ENCODE data around the gene DNASE1L3. TPM values are rescaled to one million over a fixed set of nuclear protein-coding genes. Genes with fewer than 3 reads are reported as not detected.

Gene DNASE1L3
- total and polyA plus RNA-seq, 4 donors: 76.1 to 201 (median 128) TPM

- H3K27me3 ChIP-seq (ENCODE audit: control insufficient read depth in 4 of 4, insufficient read depth in 4 of 4, low read length in 3 of 4): no peaks in the 10 kb centered on the region
- H3K9me3 ChIP-seq (ENCODE audit: control insufficient read depth in 4 of 4, low read length in 3 of 4): no peaks in the 10 kb centered on the region
- no peak overlapping the region for H3K9ac ChIP-seq (ENCODE audit: low read depth in 1 of 2, low read length in 2 of 2)
- H3K36me3 ChIP-seq (ENCODE audit: control insufficient read depth in 4 of 4, insufficient read depth in 3 of 4, low read depth in 1 of 4, low read length in 3 of 4): peaks cover 6 to 23% (median 14%) of the 10 kb centered on the region in 4 donors
- 97% methylated on average over 10 of the region's 10 CpGs for WGBS
- peaks cover 0 to 10% (median 3%) of the 10 kb centered on the region in 4 donors for H3K4me1 ChIP-seq (ENCODE audit: control insufficient read depth in 4 of 4, insufficient read depth in 4 of 4, low read length in 3 of 4)
- no peak overlapping the region for H3K27ac ChIP-seq (ENCODE audit: low read depth in 1 of 2, low read length in 2 of 2)
- H3K4me3 ChIP-seq (ENCODE audit: low read depth in 1 of 3, low read length in 3 of 3): no peak overlapping the region
- DNase-seq (ENCODE audit: low spot score): no peak
- TF ChIP-seq EGR1 (IDR thresholded peaks at IDR 0.05; ENCODE audit: low read depth in 2 of 2): no peak
- no peak for TF ChIP-seq HNF4G (IDR thresholded peaks at IDR 0.05)
- TF ChIP-seq HNF4A (conservative IDR thresholded peaks at IDR 0.05): no peak
- no peak for TF ChIP-seq RXRA (IDR thresholded peaks at IDR 0.05)
- no peak for TF ChIP-seq FOXA2 (IDR thresholded peaks at IDR 0.05)
- no peak for TF ChIP-seq REST (IDR thresholded peaks at IDR 0.05)
- no peak for TF ChIP-seq YY1 (IDR thresholded peaks at IDR 0.05)
- TF ChIP-seq GABPA (IDR thresholded peaks at IDR 0.05 in 1 of 2, conservative IDR thresholded peaks at IDR 0.05 in 1 of 2): no peak
Observed at GRCh38 chr3:58258392-58259055, 47.8 kb upstream of the DNASE1L3 start.

GRCh38 chr3:58256511-58256910 lies 45.7 kb upstream of the DNASE1L3 start:
- Histone ChIP-seq H3K36me3 (ENCODE audit: control insufficient read depth in 4 of 4, insufficient read depth in 3 of 4, low read depth in 1 of 4, low read length in 3 of 4) (peaks cover 3 to 23% (median 13%) of the 10 kb centered on the region in 4 donors), H3K27ac (ENCODE audit: low read depth in 1 of 2, low read length in 2 of 2) (no peak overlapping the region), H3K9me3 (ENCODE audit: control insufficient read depth in 4 of 4, low read length in 3 of 4) (no peaks in the 10 kb centered on the region), H3K4me3 (ENCODE audit: low read depth in 1 of 3, low read length in 3 of 3) (no peak overlapping the region), H3K9ac (ENCODE audit: low read depth in 1 of 2, low read length in 2 of 2) (no peak overlapping the region), H3K27me3 (ENCODE audit: control insufficient read depth in 4 of 4, insufficient read depth in 4 of 4, low read length in 3 of 4) (no peaks in the 10 kb centered on the region), H3K4me1 (ENCODE audit: control insufficient read depth in 4 of 4, insufficient read depth in 4 of 4, low read length in 3 of 4) (peaks cover 0 to 18% (median 8%) of the 10 kb centered on the region in 4 donors)
- WGBS: 95% methylated on average over 4 of the region's 4 CpGs
- no peak for DNase-seq (ENCODE audit: low spot score)
- TF ChIP-seq JUND (IDR thresholded peaks at IDR 0.05) (no peak), ATF3 (IDR thresholded peaks at IDR 0.05) (no peak), RAD21 (IDR thresholded peaks at IDR 0.05) (no peak)

GRCh38 chr3:58256061-58256460 lies 45.3 kb upstream of the DNASE1L3 start:
- TF ChIP-seq MAX (IDR thresholded peaks at IDR 0.05) (no peak), REST (IDR thresholded peaks at IDR 0.05) (no peak), ATF3 (IDR thresholded peaks at IDR 0.05) (no peak)
- Histone ChIP-seq H3K9ac (ENCODE audit: low read depth in 1 of 2, low read length in 2 of 2) (no peak overlapping the region), H3K36me3 (ENCODE audit: control insufficient read depth in 4 of 4, insufficient read depth in 3 of 4, low read depth in 1 of 4, low read length in 3 of 4) (peaks cover 3 to 23% (median 13%) of the 10 kb centered on the region in 4 donors), H3K9me3 (ENCODE audit: control insufficient read depth in 4 of 4, low read length in 3 of 4) (no peaks in the 10 kb centered on the region), H3K4me3 (ENCODE audit: low read depth in 1 of 3, low read length in 3 of 3) (no peak overlapping the region), H3K4me1 (ENCODE audit: control insufficient read depth in 4 of 4, insufficient read depth in 4 of 4, low read length in 3 of 4) (peaks cover 0 to 18% (median 8%) of the 10 kb centered on the region in 4 donors), H3K27ac (ENCODE audit: low read depth in 1 of 2, low read length in 2 of 2) (no peak overlapping the region), H3K27me3 (ENCODE audit: control insufficient read depth in 4 of 4, insufficient read depth in 4 of 4, low read length in 3 of 4) (no peaks in the 10 kb centered on the region)
- WGBS: 86% methylated on average over 1 of the region's 1 CpG
- no peak for DNase-seq (ENCODE audit: low spot score)
